IPS DF 6.9 (cell line): ENCODE data around the gene ADGB.

ENCODE experiments used
- DNase-seq: peaks from one replicate; pipeline ENCODE4 v3.0.0-alpha.2; 2013; ENCODE audit warnings: low read depth, low spot score
- H3K27ac ChIP-seq: one replicate; pipeline ENCODE4 v1.5.1; 2013; ENCODE audit warnings: low read length, control low read depth
- H3K27me3 ChIP-seq: 2 replicates; pipeline ENCODE4 v1.6.1; 2013; ENCODE audit warnings: mild to moderate bottlenecking, low read length; ENCODE audit not compliant: control insufficient read depth, insufficient read depth
- H3K36me3 ChIP-seq: 2 replicates; pipeline ENCODE4 v1.6.1; 2013; ENCODE audit warnings: low read length; ENCODE audit not compliant: control insufficient read depth, insufficient read depth
- H3K4me1 ChIP-seq: 2 replicates; pipeline ENCODE4 v1.6.1; 2013; ENCODE audit warnings: low read length; ENCODE audit not compliant: control insufficient read depth, insufficient read depth
- H3K4me3 ChIP-seq: 2 replicates; pipeline ENCODE4 v1.5.1; 2013; ENCODE audit warnings: mild to moderate bottlenecking, low read length
- H3K9me3 ChIP-seq: 2 replicates; pipeline ENCODE4 v1.6.1; 2013; ENCODE audit warnings: low read length, inconsistent platforms; ENCODE audit not compliant: control insufficient read depth, insufficient read depth
- WGBS: extraction: QIAGEN DNeasy Blood & Tissue Kit; methylation state at CpG from one replicate; pipeline ENCODE4 v1.1.7; 2013; ENCODE audit warnings: mixed read lengths, missing lambda C conversion rate; ENCODE audit not compliant: insufficient read length, insufficient coverage; 5-methylcytosine and 5-hydroxymethylcytosine counted together

Gene ADGB

DNA sequence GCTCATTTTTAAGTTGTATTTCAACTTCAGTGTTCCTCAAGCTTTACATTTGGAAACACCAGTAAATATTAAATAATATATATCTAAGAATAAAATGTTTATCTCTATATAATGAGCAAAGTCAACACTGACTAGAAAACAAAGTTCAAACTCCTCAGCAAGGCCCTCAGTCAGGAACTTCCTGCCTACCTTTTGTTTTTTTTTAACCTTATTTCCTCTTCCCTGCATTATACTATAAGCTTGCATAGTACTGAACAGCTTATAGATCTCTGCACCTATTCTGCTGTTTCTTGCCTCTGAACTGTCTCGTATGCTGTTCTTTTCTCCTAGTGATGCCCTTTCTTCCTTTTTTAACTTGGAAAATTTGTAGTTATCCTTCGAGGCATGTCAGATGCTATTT, 29.6 kb downstream of the ADGB start:
- no peak overlapping the region for H3K4me3 ChIP-seq
- H3K9me3 ChIP-seq = no peaks in the 10 kb centered on the region
- no peaks in the 10 kb centered on the region for H3K36me3 ChIP-seq
- H3K4me1 ChIP-seq = no peaks in the 10 kb centered on the region
- no peak overlapping the region for H3K27ac ChIP-seq
- WGBS = no CpG with 5 or more reads among the region's 2 CpGs
- H3K27me3 ChIP-seq = no peaks in the 10 kb centered on the region
- no peak for DNase-seq

DNA sequence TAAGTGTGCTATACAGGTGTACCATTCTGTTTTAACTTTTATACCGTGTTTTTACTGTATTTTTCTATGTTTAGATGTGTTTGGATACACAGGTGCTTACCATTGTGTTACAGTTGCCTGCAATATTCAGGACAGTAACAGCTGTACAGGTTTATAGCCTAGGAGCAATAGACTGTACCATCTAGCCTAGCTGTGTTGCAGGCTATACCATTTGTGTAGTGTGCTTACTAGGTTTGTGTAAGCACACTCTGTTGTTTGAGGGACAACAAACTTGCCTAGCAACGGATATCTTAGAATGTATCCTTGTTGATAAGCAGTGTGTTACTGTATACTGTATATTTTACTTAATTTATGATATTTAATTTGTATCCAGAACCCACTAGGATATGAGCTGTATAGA, 35.2 kb downstream of the ADGB start:
- DNase-seq = no peak
- Histone ChIP-seq H3K9me3 (no peaks in the 10 kb centered on the region), H3K4me1 (no peaks in the 10 kb centered on the region), H3K27me3 (no peaks in the 10 kb centered on the region), H3K4me3 (no peak overlapping the region), H3K27ac (no peak overlapping the region), H3K36me3 (no peaks in the 10 kb centered on the region)
- WGBS = no CpG with 5 or more reads among the region's 2 CpGs

DNA sequence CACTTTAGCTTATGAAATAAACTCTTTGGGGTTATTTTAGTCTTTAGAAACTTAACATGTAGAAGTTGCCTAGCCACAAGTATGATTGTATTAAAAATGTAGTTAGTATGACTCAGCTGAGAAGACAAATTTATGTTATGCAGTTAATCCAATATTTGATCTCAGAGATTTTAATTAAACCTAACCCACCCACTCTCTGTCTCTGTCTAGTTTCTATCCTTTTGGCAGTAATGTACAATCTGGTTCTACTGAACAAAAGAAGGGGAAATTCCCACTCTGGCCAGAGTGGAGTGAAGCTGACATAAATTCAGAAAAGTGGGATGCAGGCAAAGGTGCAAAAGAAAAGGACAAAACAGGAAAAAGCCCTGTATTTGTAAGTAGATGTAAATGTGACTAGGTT, 36.4 kb downstream of the ADGB start:
- no peak overlapping the region for H3K27ac ChIP-seq
- H3K4me3 ChIP-seq = no peak overlapping the region
- H3K27me3 ChIP-seq = no peaks in the 10 kb centered on the region
- no peaks in the 10 kb centered on the region for H3K4me1 ChIP-seq
- no peaks in the 10 kb centered on the region for H3K36me3 ChIP-seq
- DNase-seq = no peak
- no peaks in the 10 kb centered on the region for H3K9me3 ChIP-seq

DNA sequence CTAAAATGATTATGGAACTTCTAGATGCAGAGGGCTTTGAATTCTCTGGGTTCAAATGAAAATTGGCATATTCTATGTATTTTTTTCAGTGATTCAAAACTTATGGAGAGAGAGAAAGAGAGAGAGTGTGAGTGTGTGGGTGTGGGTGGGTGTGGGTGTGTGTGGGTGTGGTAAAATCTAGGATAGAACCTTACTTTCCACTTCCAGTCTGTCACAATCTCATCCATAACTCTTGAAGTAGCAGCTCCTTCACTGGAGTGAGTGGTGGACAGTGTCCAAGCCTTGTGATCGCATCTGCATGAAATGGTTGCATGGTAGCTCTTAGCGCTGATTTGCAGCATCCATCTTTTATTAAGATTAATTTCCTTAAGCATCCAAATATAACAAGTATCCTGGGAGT, 37.7 kb downstream of the ADGB start:
- H3K27me3 ChIP-seq = no peaks in the 10 kb centered on the region
- H3K27ac ChIP-seq = no peak overlapping the region
- no peak for DNase-seq
- no peak overlapping the region for H3K4me3 ChIP-seq
- H3K36me3 ChIP-seq = no peaks in the 10 kb centered on the region
- no CpG with 5 or more reads among the region's 2 CpGs for WGBS
- no peaks in the 10 kb centered on the region for H3K4me1 ChIP-seq
- no peaks in the 10 kb centered on the region for H3K9me3 ChIP-seq

DNA sequence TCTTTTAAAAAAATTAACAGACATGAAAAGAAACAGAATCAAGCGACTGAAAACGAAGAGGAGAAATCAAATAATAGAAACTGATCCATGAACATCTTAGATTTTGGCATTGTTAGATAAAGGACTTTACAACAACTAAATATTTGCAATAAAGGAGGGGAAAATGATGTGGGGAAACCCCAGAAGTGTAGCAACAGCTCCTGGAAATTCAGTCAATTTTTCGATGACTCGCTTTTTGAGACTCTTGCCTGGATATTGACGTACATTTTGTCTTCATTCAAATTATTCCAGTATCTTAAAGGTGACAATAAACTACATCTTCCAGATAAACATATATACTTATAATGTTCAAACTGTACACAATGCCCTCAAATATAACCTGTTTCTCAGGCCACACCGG, 44.1 kb downstream of the ADGB start:
- no peak for DNase-seq
- no peaks in the 10 kb centered on the region for H3K9me3 ChIP-seq
- no peaks in the 10 kb centered on the region for H3K4me1 ChIP-seq
- H3K4me3 ChIP-seq = no peak overlapping the region
- no peaks in the 10 kb centered on the region for H3K27me3 ChIP-seq
- H3K27ac ChIP-seq = no peak overlapping the region
- WGBS = no CpG with 5 or more reads among the region's 6 CpGs
- H3K36me3 ChIP-seq = no peaks in the 10 kb centered on the region

DNA sequence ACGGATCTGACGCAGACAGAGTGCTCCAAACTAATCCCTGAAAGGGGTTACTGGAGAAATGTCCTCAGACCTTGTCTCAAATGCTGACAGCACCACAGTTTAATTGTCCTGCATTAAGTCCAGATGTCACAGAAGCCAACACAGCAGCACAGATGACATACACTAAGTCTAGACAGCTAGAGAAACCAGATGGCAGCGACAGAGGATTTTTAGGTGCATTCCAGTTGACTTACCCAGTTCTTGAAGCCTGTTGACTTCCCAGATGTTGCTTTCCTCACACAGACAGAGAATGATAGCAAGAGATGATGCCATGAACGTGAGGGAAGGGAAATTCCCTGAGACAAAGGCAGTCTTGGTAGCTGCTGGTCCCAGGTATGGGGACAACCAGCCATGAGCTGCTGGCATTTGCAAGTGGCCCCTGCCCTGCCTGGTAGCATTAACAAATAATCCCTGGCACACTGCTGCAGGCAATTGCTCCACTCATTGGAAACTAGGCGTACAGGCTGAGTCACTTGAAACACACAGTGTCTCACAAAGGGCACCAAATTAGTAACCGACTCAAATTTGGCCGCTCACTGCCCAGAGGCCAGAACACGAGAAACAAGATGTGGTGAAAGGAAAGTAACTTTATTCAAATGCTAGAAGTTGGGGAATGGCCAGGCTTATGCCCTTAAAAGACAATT, 52.2 kb downstream of the ADGB start:
- no peaks in the 10 kb centered on the region for H3K36me3 ChIP-seq
- H3K9me3 ChIP-seq = no peaks in the 10 kb centered on the region
- DNase-seq = no peak
- H3K27ac ChIP-seq = no peak overlapping the region
- H3K27me3 ChIP-seq = no peaks in the 10 kb centered on the region
- no peak overlapping the region for H3K4me3 ChIP-seq
- H3K4me1 ChIP-seq = no peaks in the 10 kb centered on the region
- no CpG with 5 or more reads among the region's 8 CpGs for WGBS

DNA sequence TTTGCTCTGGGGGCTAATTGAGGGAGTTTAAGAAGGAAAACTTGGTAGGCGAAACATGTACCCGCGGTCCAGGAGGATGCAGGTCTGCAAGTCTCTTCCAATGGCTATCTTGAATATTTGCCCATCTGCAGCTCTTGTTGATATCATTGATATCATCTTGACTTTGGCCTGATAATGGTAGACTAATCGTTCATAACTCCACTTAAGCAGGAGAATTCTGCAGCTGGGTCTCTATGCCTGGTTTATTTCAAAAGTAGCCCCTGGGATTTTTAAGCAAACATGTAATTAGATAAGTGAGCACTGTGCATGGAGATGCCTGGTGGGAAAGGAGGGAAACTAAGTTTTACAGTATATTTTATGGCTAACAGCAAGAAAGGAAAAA, 52.7 kb downstream of the ADGB start:
- H3K36me3 ChIP-seq = no peaks in the 10 kb centered on the region
- H3K27me3 ChIP-seq = no peaks in the 10 kb centered on the region
- H3K4me3 ChIP-seq = no peak overlapping the region
- no peak for DNase-seq
- H3K4me1 ChIP-seq = no peaks in the 10 kb centered on the region
- no peak overlapping the region for H3K27ac ChIP-seq
- WGBS = no CpG with 5 or more reads among the region's 4 CpGs
- no peaks in the 10 kb centered on the region for H3K9me3 ChIP-seq

DNA sequence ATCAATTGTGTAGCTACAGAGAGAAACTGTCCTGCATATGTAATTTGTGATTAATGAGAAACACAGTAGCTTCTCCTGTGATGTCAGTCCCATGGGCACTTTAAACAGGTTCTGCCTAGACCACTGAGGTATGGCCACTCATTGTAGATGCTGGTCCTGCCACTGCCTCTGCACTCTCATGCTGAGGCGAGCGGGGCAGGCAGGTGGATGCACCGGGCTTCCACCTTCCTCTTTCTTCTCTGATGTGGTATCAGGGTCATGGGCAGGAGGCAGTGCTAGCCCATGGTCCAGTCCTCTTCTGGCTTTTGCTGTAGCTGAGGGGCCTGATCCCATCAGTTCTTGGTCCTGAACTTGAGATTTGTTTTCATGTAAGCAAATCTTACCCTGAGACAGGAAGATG, 58.7 kb downstream of the ADGB start:
- no peaks in the 10 kb centered on the region for H3K9me3 ChIP-seq
- WGBS = no CpG with 5 or more reads among the region's 3 CpGs

DNA sequence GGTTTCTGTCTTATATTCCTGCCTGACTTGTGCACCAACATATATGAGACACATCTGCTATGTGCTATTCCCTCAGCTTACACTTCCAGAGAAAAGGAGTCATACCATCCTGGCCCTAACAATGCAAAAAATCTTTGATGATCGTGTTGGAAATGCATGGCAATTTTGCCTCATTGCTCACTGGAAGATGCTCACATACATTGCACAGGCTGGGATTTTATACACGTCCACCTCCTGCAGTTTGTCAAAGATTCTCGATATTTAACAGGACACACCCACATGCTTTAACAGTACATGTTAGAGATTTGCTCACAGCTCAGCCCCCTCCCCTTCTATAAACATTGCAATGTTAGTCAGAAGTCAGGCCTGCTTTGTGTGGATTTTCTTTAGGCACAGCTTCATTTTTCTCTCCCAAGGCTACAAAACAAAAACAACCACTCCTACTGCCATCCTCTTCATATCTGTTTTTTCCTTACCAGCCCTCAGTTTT, 66.1 kb downstream of the ADGB start:
- H3K36me3 ChIP-seq = no peaks in the 10 kb centered on the region
- no CpG with 5 or more reads among the region's 3 CpGs for WGBS
- H3K4me1 ChIP-seq = peaks cover 2% of the 10 kb centered on the region; the same call in 1 of the 2 replicates
- H3K4me3 ChIP-seq = no peak overlapping the region
- no peaks in the 10 kb centered on the region for H3K27me3 ChIP-seq
- H3K27ac ChIP-seq = no peak overlapping the region
- DNase-seq = no peak
- H3K9me3 ChIP-seq = no peaks in the 10 kb centered on the region

More for the DNA sequence above, 58.7 kb downstream of the ADGB start:
- Histone ChIP-seq H3K4me1 (no peaks in the 10 kb centered on the region), H3K4me3 (no peak overlapping the region), H3K27ac (no peak overlapping the region), H3K27me3 (no peaks in the 10 kb centered on the region), H3K36me3 (no peaks in the 10 kb centered on the region)
- DNase-seq = no peak

DNA sequence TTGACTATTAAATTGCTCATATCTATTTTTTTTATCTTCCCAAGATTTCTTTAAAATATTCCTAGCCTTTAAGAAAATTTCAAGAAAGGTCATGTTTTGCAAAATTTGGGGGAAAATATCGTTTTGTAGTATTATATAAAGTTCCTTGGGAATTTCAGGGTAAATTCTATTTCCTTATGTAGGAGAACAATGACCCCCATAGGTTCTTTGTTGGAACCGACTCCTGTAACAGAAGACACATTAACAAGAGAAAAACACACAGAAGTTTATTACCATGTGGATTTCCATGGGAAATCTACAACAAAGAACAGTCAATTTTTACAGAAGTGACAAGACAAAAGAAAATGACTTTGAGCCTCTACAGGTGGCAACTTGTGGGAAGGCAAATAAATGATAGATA, 68.1 kb downstream of the ADGB start:
- no peaks in the 10 kb centered on the region for H3K36me3 ChIP-seq

DNA sequence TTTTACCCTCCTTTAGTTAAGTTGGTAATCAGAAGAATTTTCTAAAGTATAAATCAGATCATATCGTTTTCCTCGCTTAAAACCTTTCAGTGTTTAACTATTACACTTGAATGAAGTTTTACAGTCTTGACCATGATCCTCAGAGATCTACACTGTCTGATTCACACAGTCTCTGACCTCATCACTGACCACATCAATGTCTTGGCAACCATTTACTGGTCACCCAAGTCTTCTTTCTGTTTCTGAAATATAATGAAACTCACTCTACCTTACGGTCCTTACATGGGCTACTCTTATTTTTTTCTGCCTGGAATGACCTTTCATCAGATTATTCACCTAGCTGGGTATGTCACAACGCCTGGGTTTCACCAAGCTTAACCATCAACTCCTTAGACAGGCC, 71.4 kb downstream of the ADGB start:
- DNase-seq = no peak
- no CpG with 5 or more reads among the region's 4 CpGs for WGBS
- peaks cover 2% of the 10 kb centered on the region for H3K4me1 ChIP-seq
- no peaks in the 10 kb centered on the region for H3K36me3 ChIP-seq
- H3K27ac ChIP-seq = no peak overlapping the region
- no peaks in the 10 kb centered on the region for H3K27me3 ChIP-seq
- no peak overlapping the region for H3K4me3 ChIP-seq
- H3K9me3 ChIP-seq = no peaks in the 10 kb centered on the region

More for the DNA sequence above, 68.1 kb downstream of the ADGB start:
- DNase-seq = no peak
- H3K27ac ChIP-seq = no peak overlapping the region
- H3K4me3 ChIP-seq = no peak overlapping the region
- H3K4me1 ChIP-seq = peaks cover 2% of the 10 kb centered on the region; the same call in 1 of the 2 replicates
- no peaks in the 10 kb centered on the region for H3K27me3 ChIP-seq
- WGBS = no CpG with 5 or more reads among the region's 2 CpGs
- H3K9me3 ChIP-seq = no peaks in the 10 kb centered on the region
